Measurements from ENCODE around the gene IL6R. TPM values are rescaled to one million over a fixed set of nuclear protein-coding genes. Genes with fewer than 3 reads are reported as not detected.
A peak's percentile ranks its signal among the peaks of the same experiment; 100 is the strongest.

IL6R gene
- total and polyA plus RNA-seq, 4 donors, result 18.8 to 67.6 (median 35.3) TPM

DNA sequence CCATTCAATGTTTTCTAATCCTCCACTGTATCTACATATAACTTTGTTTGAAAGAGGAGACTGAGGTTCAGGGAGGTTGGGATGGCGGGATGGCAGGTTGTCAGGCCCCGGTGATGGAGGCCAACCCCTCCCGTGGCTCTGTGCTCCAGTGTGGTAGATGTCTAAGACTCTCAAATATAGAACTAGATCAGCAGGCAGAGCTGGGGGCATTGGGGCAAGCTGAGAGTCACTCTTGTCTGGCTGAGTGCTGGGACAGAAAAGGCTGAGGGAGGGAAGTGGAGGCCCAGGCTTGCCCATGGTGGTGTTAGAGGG lies 1.7 kb downstream of the IL6R start (continued):
- TF ChIP-seq, protein P1, sequence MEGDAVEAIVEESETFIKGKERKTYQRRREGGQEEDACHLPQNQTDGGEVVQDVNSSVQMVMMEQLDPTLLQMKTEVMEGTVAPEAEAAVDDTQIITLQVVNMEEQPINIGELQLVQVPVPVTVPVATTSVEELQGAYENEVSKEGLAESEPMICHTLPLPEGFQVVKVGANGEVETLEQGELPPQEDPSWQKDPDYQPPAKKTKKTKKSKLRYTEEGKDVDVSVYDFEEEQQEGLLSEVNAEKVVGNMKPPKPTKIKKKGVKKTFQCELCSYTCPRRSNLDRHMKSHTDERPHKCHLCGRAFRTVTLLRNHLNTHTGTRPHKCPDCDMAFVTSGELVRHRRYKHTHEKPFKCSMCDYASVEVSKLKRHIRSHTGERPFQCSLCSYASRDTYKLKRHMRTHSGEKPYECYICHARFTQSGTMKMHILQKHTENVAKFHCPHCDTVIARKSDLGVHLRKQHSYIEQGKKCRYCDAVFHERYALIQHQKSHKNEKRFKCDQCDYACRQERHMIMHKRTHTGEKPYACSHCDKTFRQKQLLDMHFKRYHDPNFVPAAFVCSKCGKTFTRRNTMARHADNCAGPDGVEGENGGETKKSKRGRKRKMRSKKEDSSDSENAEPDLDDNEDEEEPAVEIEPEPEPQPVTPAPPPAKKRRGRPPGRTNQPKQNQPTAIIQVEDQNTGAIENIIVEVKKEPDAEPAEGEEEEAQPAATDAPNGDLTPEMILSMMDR (IDR thresholded peaks at IDR 0.05; ENCODE audit: low read depth, low read length, missing input control), result no peak
- no peak for TF ChIP-seq HNF4G (IDR thresholded peaks at IDR 0.05)
- TF ChIP-seq, protein P2, sequence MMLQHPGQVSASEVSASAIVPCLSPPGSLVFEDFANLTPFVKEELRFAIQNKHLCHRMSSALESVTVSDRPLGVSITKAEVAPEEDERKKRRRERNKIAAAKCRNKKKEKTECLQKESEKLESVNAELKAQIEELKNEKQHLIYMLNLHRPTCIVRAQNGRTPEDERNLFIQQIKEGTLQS (IDR thresholded peaks at IDR 0.05), result no peak

DNA sequence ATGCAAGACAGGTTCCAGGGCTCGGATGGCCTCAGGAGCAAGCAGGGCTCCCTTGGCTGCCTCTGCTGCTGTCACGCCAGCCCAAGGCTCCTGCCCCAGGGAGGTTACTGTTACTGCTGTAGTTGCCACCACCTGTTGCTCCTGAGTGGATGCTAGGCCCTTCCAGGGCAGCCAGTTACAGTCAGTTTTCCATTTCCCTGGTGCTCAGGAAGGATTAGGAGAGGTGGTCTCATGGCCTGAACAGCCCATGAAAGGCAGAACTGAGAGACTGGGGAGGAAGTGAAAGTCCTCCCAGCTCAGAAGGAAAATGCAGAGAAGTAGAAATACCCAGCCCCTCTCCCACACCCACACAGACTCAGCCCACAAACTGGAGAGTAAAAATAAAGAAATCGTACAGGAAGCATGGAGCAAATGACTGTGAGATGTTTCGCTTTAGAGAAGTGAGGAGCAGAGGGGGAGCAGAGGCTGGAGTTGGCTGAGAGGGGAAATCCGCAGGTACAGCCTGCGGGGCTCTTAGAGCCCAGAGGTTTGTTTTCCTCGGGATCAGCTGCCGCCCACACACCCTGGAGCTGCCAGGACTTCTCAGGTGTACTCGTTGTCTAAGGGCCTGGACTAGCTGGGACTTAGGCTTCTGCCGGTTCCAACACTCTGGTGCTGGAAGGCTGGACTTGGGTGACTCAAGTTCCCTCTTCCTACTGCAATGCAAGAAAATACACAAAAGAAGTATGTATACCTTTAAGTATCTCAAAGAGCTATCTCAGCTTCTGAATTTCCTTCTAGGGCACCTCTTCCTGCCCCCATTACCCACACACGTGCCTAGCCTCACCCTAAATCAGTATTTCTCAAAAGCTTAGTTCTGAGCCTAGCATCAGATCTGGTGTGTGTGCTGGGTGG lies 2.3 kb downstream of the IL6R start:
- Histone ChIP-seq H3K4me1 (ENCODE audit: control insufficient read depth in 4 of 4, insufficient read depth in 4 of 4, low read length in 3 of 4) (peaks cover 4 to 63% (median 40%) of the 10 kb centered on the region in 4 donors), H3K36me3 (ENCODE audit: control insufficient read depth in 4 of 4, insufficient read depth in 3 of 4, low read depth in 1 of 4, low read length in 3 of 4) (no peaks in the 10 kb centered on the region), H3K9ac (ENCODE audit: low read depth in 1 of 2, low read length in 2 of 2) (peak overlapping the region; percentile 98 to 100), H3K4me3 (ENCODE audit: low read depth in 1 of 3, low read length in 3 of 3) (peak overlapping the region; percentile 82 to 90 (median 83)), H3K27ac (ENCODE audit: low read depth in 1 of 2, low read length in 2 of 2) (peak overlapping the region; percentile 99 to 100), H3K27me3 (ENCODE audit: control insufficient read depth in 4 of 4, insufficient read depth in 4 of 4, low read length in 3 of 4) (no peaks in the 10 kb centered on the region), H3K9me3 (ENCODE audit: control insufficient read depth in 4 of 4, low read length in 3 of 4) (no peaks in the 10 kb centered on the region)
- WGBS, result 24% methylated on average over 11 of the region's 11 CpGs
- peak; percentile 44 to 76 for TF ChIP-seq EGR1 (IDR thresholded peaks at IDR 0.05; ENCODE audit: low read depth in 2 of 2)
- TF ChIP-seq TAF1 (conservative IDR thresholded peaks at IDR 0.05), result peak; percentile 21
- TF ChIP-seq RXRA (IDR thresholded peaks at IDR 0.05), result no peak
- peak in 1 of 2 donors; percentile 4 for TF ChIP-seq JUND (IDR thresholded peaks at IDR 0.05)
- DNase-seq (ENCODE audit: low spot score), result no peak

DNA sequence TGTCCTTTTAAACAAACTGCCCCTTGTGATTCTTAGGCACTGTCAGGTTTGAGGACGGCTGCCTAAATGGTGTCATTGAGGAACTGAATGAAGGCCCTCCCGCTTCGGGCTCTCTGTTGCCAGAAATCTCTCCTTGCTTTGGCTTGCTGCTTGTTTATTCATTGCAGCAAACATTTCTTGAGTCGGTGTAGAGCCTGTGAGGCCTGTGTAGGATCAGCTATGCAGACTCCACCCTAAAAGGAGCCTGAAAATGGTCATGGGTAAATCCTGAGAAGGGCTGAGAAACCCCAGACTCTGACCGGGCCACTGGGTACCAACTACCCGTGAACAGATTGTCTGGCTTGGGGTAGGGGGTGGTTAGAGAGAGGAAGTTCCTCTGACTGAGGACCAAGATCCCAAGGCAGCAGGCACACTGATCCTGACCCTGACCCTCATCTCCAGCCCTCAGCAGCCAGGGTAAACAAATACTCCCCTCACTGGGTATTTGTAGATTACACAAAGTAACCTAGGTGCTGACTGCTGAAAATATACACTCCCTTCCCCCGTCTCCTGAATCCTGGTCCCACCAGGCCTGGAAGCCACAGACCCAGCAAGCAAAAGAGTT lies 3.1 kb downstream of the IL6R start:
- Histone ChIP-seq H3K4me1 (ENCODE audit: control insufficient read depth in 4 of 4, insufficient read depth in 4 of 4, low read length in 3 of 4) (peaks cover 4 to 71% (median 45%) of the 10 kb centered on the region in 4 donors), H3K27me3 (ENCODE audit: control insufficient read depth in 4 of 4, insufficient read depth in 4 of 4, low read length in 3 of 4) (no peaks in the 10 kb centered on the region), H3K36me3 (ENCODE audit: control insufficient read depth in 4 of 4, insufficient read depth in 3 of 4, low read depth in 1 of 4, low read length in 3 of 4) (no peaks in the 10 kb centered on the region), H3K9ac (ENCODE audit: low read depth in 1 of 2, low read length in 2 of 2) (peak overlapping the region; percentile 98 to 100), H3K27ac (ENCODE audit: low read depth in 1 of 2, low read length in 2 of 2) (peak overlapping the region; percentile 99 to 100), H3K4me3 (ENCODE audit: low read depth in 1 of 3, low read length in 3 of 3) (peak overlapping the region; percentile 82 to 90 (median 83)), H3K9me3 (ENCODE audit: control insufficient read depth in 4 of 4, low read length in 3 of 4) (no peaks in the 10 kb centered on the region)
- 28% methylated on average over 7 of the region's 7 CpGs for WGBS
- DNase-seq (ENCODE audit: low spot score), result no peak
- TF ChIP-seq HNF4A (conservative IDR thresholded peaks at IDR 0.05), result peak; percentile 60 to 62
- TF ChIP-seq, protein P1 (IDR thresholded peaks at IDR 0.05; ENCODE audit: low read depth, low read length, missing input control), result no peak
- peak; percentile 49 for TF ChIP-seq SP1 (IDR thresholded peaks at IDR 0.05)
- no peak for TF ChIP-seq GABPA (IDR thresholded peaks at IDR 0.05 in 1 of 2, conservative IDR thresholded peaks at IDR 0.05 in 1 of 2)
- TF ChIP-seq, protein P3, sequence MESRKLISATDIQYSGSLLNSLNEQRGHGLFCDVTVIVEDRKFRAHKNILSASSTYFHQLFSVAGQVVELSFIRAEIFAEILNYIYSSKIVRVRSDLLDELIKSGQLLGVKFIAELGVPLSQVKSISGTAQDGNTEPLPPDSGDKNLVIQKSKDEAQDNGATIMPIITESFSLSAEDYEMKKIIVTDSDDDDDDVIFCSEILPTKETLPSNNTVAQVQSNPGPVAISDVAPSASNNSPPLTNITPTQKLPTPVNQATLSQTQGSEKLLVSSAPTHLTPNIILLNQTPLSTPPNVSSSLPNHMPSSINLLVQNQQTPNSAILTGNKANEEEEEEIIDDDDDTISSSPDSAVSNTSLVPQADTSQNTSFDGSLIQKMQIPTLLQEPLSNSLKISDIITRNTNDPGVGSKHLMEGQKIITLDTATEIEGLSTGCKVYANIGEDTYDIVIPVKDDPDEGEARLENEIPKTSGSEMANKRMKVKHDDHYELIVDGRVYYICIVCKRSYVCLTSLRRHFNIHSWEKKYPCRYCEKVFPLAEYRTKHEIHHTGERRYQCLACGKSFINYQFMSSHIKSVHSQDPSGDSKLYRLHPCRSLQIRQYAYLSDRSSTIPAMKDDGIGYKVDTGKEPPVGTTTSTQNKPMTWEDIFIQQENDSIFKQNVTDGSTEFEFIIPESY (IDR thresholded peaks at IDR 0.05), result no peak
- peak; percentile 17 for TF ChIP-seq FOXA1 (IDR thresholded peaks at IDR 0.05)
- no peak for TF ChIP-seq HNF4G (IDR thresholded peaks at IDR 0.05)
- TF ChIP-seq EGR1 (IDR thresholded peaks at IDR 0.05; ENCODE audit: low read depth in 2 of 2), result no peak
- TF ChIP-seq TAF1 (conservative IDR thresholded peaks at IDR 0.05), result peak; percentile 81
- no peak for TF ChIP-seq NR2F2 (IDR thresholded peaks at IDR 0.05)
- no peak for TF ChIP-seq YY1 (IDR thresholded peaks at IDR 0.05)
- TF ChIP-seq RXRA (IDR thresholded peaks at IDR 0.05), result peak; percentile 76 to 79
- TF ChIP-seq, protein P4, sequence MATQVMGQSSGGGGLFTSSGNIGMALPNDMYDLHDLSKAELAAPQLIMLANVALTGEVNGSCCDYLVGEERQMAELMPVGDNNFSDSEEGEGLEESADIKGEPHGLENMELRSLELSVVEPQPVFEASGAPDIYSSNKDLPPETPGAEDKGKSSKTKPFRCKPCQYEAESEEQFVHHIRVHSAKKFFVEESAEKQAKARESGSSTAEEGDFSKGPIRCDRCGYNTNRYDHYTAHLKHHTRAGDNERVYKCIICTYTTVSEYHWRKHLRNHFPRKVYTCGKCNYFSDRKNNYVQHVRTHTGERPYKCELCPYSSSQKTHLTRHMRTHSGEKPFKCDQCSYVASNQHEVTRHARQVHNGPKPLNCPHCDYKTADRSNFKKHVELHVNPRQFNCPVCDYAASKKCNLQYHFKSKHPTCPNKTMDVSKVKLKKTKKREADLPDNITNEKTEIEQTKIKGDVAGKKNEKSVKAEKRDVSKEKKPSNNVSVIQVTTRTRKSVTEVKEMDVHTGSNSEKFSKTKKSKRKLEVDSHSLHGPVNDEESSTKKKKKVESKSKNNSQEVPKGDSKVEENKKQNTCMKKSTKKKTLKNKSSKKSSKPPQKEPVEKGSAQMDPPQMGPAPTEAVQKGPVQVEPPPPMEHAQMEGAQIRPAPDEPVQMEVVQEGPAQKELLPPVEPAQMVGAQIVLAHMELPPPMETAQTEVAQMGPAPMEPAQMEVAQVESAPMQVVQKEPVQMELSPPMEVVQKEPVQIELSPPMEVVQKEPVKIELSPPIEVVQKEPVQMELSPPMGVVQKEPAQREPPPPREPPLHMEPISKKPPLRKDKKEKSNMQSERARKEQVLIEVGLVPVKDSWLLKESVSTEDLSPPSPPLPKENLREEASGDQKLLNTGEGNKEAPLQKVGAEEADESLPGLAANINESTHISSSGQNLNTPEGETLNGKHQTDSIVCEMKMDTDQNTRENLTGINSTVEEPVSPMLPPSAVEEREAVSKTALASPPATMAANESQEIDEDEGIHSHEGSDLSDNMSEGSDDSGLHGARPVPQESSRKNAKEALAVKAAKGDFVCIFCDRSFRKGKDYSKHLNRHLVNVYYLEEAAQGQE (IDR thresholded peaks at IDR 0.05), result no peak
- peak in 1 of 2 donors; percentile 38 for TF ChIP-seq RAD21 (IDR thresholded peaks at IDR 0.05)
- TF ChIP-seq, protein P5, sequence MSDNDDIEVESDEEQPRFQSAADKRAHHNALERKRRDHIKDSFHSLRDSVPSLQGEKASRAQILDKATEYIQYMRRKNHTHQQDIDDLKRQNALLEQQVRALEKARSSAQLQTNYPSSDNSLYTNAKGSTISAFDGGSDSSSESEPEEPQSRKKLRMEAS (IDR thresholded peaks at IDR 0.05), result no peak
- TF ChIP-seq, protein P2 (IDR thresholded peaks at IDR 0.05), result no peak
- TF ChIP-seq JUND (IDR thresholded peaks at IDR 0.05), result peak; percentile 18 to 35

All from liver (tissue), 9 donors.